ENCODE results near the gene NOSTRIN. TPM values are rescaled to one million over a fixed set of nuclear protein-coding genes. Genes with fewer than 3 reads are reported as not detected.

Gene NOSTRIN
- total RNA-seq, 1 experiment from 2014 or later, result 0.51 TPM

DNA sequence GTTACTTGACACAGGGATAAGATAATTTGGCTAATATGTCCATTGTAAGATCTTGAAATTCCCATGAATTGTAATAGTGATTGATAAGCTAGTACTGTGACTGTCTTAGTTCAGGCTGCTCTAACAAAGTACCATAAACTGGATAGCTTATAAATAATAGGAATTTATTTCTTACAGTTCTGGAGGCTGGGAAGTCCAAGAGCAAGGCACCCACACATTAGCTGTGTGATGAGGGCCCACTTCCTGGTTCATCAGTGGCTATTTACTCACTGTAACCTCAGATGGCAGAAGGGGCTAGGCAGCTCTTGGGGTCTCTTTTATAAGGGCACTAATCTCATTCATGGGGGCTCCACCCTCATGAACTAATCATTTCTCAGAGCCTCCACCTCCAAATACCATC is 28.5 kb downstream of the NOSTRIN start:
- Mint-ChIP-seq H3K4me3 (ENCODE audit: unreplicated experiment) (no peak overlapping the region), H3K4me1 (ENCODE audit: insufficient read depth, unreplicated experiment) (no peaks in the 10 kb centered on the region), H3K9me3 (ENCODE audit: unreplicated experiment) (no peaks in the 10 kb centered on the region), H3K36me3 (ENCODE audit: insufficient read depth, unreplicated experiment) (no peaks in the 10 kb centered on the region), H3K27ac (ENCODE audit: low read depth, unreplicated experiment) (no peak overlapping the region), H3K27me3 (ENCODE audit: insufficient read depth, unreplicated experiment) (no peaks in the 10 kb centered on the region)
- no peak for DNase-seq (ENCODE audit: unreplicated experiment)
- intact Hi-C loops (cut with micrococcal nuclease), result no loop called here
- TF ChIP-seq, protein P1, sequence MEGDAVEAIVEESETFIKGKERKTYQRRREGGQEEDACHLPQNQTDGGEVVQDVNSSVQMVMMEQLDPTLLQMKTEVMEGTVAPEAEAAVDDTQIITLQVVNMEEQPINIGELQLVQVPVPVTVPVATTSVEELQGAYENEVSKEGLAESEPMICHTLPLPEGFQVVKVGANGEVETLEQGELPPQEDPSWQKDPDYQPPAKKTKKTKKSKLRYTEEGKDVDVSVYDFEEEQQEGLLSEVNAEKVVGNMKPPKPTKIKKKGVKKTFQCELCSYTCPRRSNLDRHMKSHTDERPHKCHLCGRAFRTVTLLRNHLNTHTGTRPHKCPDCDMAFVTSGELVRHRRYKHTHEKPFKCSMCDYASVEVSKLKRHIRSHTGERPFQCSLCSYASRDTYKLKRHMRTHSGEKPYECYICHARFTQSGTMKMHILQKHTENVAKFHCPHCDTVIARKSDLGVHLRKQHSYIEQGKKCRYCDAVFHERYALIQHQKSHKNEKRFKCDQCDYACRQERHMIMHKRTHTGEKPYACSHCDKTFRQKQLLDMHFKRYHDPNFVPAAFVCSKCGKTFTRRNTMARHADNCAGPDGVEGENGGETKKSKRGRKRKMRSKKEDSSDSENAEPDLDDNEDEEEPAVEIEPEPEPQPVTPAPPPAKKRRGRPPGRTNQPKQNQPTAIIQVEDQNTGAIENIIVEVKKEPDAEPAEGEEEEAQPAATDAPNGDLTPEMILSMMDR (IDR thresholded peaks at IDR 0.05; ENCODE audit: unreplicated experiment), result no peak
- ChIA-PET CTCF (no interaction called here), POLR2A (interaction anchor here (0.6 to 0.7 kb wide), 3 partner anchors 48 to 234 kb away, joined by 3 read pairs; no protein-coding TSS in a partner anchor)
- no TSS peak for BruUV-seq (replicated peaks)

DNA sequence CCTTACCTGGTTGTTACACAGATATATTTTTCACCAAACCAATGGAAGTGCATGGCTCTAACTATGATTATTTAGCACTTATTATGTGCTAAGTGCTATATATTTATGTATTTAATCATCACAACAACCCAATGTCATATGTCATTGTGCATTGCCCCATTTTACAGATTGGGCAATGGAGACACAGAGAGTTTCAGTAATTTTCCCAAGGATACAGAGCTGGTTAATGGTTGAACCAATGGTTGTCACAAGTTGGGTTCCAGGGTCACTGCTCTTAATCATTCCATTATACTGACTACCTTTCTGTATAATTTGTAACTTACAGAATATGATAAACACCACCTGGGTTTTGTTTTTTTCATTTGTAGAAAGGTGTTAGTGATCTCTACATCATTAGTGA is 29.2 kb downstream of the NOSTRIN start:
- no peaks in the 10 kb centered on the region for H3K9me3 Mint-ChIP-seq (ENCODE audit: unreplicated experiment)
- intact Hi-C loops (cut with micrococcal nuclease), result no loop called here
- DNase-seq (ENCODE audit: unreplicated experiment), result no peak
- BruUV-seq (replicated peaks), result no TSS peak
- ChIA-PET CTCF (interaction anchor here (0.6 kb wide), 1 partner anchor 108 kb away, joined by 3 read pairs; no protein-coding TSS in a partner anchor), POLR2A (interaction anchor here (0.6 kb wide), 2 partner anchors 48 to 132 kb away, joined by 3 read pairs; no protein-coding TSS in a partner anchor)
- H3K4me1 Mint-ChIP-seq (ENCODE audit: insufficient read depth, unreplicated experiment), result no peaks in the 10 kb centered on the region
- no peak overlapping the region for H3K4me3 Mint-ChIP-seq (ENCODE audit: unreplicated experiment)
- TF ChIP-seq, protein P1 (IDR thresholded peaks at IDR 0.05; ENCODE audit: unreplicated experiment), result no peak
- H3K27ac Mint-ChIP-seq (ENCODE audit: low read depth, unreplicated experiment), result no peak overlapping the region
- H3K36me3 Mint-ChIP-seq (ENCODE audit: insufficient read depth, unreplicated experiment), result no peaks in the 10 kb centered on the region
- H3K27me3 Mint-ChIP-seq (ENCODE audit: insufficient read depth, unreplicated experiment), result no peaks in the 10 kb centered on the region

DNA sequence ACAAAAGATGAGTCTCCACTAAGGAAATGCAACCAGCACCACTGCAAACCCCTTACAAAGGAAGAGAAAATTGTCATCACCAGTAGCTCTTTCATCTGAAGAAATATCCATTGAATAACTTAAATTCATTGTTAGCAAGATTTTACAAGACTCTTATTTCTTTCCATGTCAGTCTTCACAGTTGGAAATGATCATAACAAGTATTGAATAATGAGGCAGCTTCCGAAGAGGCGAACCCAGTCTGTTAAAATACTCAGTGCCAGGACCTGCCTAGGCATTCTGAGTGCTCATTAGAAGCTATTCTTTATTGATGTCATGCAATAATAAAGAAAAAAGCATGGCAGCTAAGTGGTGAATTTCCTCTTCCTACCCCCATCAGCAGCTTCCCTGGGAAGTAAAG is 33.5 kb downstream of the NOSTRIN start:
- CTCF ChIA-PET, result interaction anchor here (0.7 kb wide), 1 partner anchor 37 kb away, joined by 3 read pairs; no protein-coding TSS in a partner anchor
- H3K27me3 Mint-ChIP-seq (ENCODE audit: insufficient read depth, unreplicated experiment), result no peaks in the 10 kb centered on the region
- H3K9me3 Mint-ChIP-seq (ENCODE audit: unreplicated experiment), result no peaks in the 10 kb centered on the region
- H3K27ac Mint-ChIP-seq (ENCODE audit: low read depth, unreplicated experiment), result no peak overlapping the region
- no peak for DNase-seq (ENCODE audit: unreplicated experiment)
- no TSS peak for BruUV-seq (replicated peaks)
- H3K4me1 Mint-ChIP-seq (ENCODE audit: insufficient read depth, unreplicated experiment), result no peaks in the 10 kb centered on the region
- TF ChIP-seq, protein P1 (IDR thresholded peaks at IDR 0.05; ENCODE audit: unreplicated experiment), result no peak
- POLR2A ChIA-PET, result no interaction called here
- no peak overlapping the region for H3K4me3 Mint-ChIP-seq (ENCODE audit: unreplicated experiment)
- intact Hi-C loops (cut with micrococcal nuclease), result no loop called here
- H3K36me3 Mint-ChIP-seq (ENCODE audit: insufficient read depth, unreplicated experiment), result no peaks in the 10 kb centered on the region

DNA sequence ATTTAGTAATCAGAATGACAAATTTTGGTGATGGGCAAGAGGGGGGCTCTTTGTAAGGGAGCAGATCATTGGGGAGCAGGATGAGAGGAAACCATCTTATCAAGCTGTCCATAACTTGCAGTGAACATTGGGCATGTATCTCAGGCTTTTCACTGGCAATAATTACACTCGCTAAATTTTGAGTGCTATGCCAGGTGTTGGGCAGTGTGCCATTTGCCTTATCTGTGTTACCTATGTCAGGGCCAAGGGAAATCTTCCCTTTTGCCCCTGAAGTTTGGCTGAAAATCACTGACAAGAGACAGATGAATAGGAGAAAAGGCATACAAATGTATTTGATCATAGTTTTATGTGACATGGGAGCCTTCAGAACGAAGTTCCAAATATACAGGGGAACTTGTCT is 39.0 kb downstream of the NOSTRIN start:
- TF ChIP-seq, protein P1 (IDR thresholded peaks at IDR 0.05; ENCODE audit: unreplicated experiment), result no peak
- Mint-ChIP-seq H3K27me3 (ENCODE audit: insufficient read depth, unreplicated experiment) (no peaks in the 10 kb centered on the region), H3K4me1 (ENCODE audit: insufficient read depth, unreplicated experiment) (no peaks in the 10 kb centered on the region), H3K4me3 (ENCODE audit: unreplicated experiment) (no peak overlapping the region), H3K27ac (ENCODE audit: low read depth, unreplicated experiment) (no peak overlapping the region), H3K36me3 (ENCODE audit: insufficient read depth, unreplicated experiment) (no peaks in the 10 kb centered on the region), H3K9me3 (ENCODE audit: unreplicated experiment) (no peaks in the 10 kb centered on the region)
- DNase-seq (ENCODE audit: unreplicated experiment), result no peak
- intact Hi-C loops (cut with micrococcal nuclease), result no loop called here
- no TSS peak for BruUV-seq (replicated peaks)
- CTCF ChIA-PET, result no interaction called here
- POLR2A ChIA-PET, result interaction anchor here (0.7 kb wide), 1 partner anchor 86 kb away, joined by 3 read pairs; no protein-coding TSS in a partner anchor
